Subcutaneous adipose tissue (tissue), 4 donors: ENCODE measurements around the gene ARV1. TPM values are rescaled to one million over a fixed set of nuclear protein-coding genes. Genes with fewer than 3 reads are reported as not detected.

Experiments
- total RNA-seq, 4 donors: library from RNA; depleted of rRNA; stranded (reverse); fragments of >200 nt; gene quantifications; one replicate each; pipeline ENCODE4 v1.1.0, GENCODE V29; 2016
- TF ChIP-seq, protein P1 (sequence below): fragments of 450-650 bp; IDR thresholded peaks from one replicate; pipeline ENCODE4 v1.5.1; 2016; ENCODE audit warnings: low read depth, mild to moderate bottlenecking, control low read depth, antibody characterized with exemption, moderate library complexity

Gene ARV1
- total RNA-seq, 4 donors from 2014 or later = 15.4 to 32.6 (median 19.5) TPM

DNA sequence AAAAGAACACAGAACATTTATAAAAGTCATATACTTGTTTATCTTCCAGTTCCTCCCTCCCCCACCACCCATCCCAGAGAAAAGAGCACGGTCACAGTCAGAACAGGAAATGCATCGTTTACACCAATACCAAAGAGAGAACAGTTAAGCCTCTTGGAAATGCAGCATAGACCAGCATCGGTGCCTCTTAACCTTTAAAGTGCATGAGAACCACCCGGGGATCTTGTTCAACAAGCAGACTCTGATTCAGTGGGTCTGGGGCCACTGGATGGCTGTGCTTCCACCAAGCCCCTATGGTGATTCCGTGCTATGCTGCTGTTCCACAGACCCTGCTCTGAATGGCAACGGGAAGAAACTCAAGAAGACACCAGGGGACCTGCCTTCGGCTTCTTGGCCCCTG, 41.9 kb downstream of the ARV1 start:
- TF ChIP-seq, protein P1, sequence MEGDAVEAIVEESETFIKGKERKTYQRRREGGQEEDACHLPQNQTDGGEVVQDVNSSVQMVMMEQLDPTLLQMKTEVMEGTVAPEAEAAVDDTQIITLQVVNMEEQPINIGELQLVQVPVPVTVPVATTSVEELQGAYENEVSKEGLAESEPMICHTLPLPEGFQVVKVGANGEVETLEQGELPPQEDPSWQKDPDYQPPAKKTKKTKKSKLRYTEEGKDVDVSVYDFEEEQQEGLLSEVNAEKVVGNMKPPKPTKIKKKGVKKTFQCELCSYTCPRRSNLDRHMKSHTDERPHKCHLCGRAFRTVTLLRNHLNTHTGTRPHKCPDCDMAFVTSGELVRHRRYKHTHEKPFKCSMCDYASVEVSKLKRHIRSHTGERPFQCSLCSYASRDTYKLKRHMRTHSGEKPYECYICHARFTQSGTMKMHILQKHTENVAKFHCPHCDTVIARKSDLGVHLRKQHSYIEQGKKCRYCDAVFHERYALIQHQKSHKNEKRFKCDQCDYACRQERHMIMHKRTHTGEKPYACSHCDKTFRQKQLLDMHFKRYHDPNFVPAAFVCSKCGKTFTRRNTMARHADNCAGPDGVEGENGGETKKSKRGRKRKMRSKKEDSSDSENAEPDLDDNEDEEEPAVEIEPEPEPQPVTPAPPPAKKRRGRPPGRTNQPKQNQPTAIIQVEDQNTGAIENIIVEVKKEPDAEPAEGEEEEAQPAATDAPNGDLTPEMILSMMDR = no peak

DNA sequence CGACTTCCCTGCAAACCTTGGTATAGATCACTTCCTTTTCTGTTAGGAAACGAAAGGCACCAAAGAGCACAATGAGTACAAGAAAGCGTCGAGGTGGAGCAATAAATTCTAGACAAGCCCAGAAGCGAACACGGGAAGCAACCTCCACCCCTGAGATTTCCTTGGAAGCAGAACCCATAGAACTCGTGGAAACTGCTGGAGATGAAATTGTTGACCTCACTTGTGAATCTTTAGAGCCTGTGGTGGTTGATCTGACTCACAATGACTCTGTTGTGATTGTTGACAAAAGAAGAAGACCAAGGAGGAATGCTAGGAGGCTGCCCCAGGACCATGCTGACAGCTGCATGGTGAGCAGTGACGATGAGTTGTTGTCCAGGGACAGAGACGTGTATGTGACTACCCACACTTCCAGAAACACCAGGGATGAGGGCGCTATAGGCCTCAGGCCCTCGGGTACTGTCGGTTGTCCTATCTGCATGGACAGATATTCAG, 42.7 kb downstream of the ARV1 start:
- TF ChIP-seq, protein P1 = no peak

DNA sequence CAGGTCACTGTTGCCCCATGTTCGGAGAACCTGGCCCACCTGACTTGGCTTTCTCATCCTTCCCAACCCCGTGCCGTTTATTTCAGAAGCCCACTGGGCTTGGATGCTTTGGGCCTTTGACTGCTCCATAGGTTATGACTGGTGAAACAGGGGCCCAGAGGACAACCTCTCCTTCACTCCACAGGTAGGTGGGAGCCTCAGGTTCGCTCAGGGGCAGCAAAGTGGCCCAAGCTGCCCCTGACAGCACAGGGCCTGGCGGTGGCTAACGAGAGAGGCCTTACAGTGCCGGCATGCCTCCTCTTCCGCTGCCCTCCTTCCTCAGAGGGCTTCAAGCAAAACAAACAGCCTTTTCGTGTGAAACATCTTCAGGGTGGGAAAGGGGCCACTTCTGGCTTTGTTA, 44.3 kb downstream of the ARV1 start:
- TF ChIP-seq, protein P1 = no peak

DNA sequence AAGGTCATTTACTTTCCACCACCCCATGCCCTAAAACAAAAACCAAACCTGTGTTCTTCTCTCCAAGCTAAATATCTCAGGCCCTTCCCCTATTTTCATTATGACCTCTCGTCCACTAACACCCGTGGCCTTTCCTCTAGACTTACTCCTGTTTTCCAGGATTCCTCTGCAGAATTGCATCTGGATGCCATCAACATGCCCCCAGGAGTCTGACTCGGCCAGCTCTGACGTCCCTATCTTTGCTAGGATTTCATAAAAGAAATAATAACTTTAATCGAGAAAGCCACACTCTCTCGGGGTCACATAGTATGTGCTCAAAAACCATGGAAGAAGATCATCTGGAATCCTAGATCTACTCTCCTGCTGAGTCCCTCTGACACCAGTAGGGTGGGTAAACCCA, 47.7 kb downstream of the ARV1 start:
- TF ChIP-seq, protein P1 = no peak

DNA sequence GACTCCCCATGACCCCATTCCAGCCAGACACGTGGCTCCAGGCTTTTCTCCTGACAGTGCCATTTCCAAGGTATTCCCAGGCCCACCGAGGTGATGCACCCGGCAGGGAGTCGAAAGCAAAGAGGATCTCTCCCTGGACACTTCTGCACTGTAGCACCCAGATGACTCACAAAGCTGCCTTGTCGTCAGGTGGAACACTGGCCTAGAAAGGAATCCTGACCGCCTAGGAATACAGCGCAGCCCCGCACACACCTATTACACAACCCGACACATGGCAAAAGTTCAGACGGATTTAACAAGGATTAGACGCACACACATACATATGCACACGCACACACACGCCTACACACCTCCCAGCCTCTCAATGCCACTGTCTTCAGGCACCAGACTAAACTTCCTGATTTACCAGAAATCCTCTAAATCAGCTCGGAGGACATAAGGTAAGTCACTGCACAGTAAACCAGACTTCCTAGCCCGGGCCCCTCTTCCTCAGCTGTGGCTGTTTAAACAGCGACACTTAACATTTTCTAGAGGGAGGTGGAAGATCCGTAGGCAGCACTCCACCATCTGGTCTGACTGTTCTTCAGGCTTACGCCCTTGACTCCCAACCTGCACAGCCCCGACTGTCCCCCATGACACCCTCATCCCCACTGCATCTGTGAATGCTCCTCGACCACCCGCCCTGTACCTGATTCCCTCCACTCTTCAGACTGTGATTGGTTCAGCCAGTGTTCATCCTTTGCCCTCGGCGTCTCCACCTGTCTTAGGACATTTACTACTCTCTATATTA, 48.4 kb downstream of the ARV1 start:
- TF ChIP-seq, protein P1 = no peak

DNA sequence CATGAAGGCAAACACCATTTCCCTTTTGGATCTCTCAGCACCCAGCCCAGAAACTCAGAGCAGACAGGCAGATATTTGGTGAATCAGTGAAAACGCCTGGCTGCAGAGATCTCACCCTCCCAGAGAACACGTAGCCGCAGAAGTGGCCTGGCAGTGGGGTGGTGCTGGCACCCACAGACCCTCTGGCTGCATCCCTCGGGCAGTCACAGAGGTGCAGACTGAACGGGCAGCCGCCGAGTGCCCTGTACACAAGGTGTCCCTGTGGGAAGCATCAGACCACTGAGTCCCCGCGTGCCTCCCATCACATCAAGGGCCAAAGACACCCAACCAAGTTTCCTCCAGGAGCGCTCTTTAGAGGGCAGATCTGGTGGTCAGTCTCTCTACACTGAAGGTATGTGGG, 49.1 kb downstream of the ARV1 start:
- TF ChIP-seq, protein P1 = no peak

DNA sequence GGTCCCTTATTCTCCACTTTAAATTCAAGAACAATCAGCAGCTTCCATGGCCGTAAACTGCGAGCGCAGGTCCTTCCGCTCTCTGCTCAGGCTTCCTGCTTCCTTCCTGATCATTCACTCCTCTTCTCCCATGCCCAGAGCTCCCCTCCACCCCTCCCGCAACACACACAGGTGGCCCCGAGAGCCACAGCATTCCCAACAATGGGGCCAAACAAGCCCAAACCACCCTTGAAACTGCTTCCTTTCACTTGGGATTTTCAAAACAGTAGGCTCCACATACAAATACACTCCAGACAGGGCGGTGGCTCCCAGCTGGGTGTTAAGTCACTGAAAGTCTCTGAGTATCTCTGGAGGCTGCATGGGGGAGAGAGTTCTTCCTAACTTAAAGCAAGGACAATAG, 49.8 kb downstream of the ARV1 start:
- TF ChIP-seq, protein P1 = no peak
